ENCODE results near the gene CNOT1. TPM values are rescaled to one million over a fixed set of nuclear protein-coding genes. Genes with fewer than 3 reads are reported as not detected.

CNOT1 gene
- total RNA-seq, 1 donor from 2014 or later: 129 TPM

DNA sequence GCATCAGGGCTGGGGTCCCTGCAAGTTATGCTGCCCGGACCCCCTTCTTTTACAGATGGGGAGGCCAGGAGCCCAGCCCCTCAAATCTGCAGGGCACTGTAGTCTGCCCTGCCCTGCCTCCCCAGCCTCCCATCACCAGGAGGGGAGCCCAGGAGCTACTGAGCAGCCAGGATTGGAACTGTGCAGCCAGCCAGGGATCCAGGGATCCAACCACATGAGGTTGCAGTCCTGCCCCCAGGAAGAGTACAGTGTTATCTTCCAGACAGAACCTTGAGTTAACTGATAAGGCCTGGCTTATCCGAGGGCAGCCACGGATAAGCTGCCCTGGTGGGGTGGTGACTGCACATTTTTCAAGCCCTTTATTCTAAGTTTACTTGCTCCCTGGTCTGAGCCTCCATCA, 141.1 kb downstream of the CNOT1 start:
- no peak for DNase-seq (ENCODE audit: low spot score)

DNA sequence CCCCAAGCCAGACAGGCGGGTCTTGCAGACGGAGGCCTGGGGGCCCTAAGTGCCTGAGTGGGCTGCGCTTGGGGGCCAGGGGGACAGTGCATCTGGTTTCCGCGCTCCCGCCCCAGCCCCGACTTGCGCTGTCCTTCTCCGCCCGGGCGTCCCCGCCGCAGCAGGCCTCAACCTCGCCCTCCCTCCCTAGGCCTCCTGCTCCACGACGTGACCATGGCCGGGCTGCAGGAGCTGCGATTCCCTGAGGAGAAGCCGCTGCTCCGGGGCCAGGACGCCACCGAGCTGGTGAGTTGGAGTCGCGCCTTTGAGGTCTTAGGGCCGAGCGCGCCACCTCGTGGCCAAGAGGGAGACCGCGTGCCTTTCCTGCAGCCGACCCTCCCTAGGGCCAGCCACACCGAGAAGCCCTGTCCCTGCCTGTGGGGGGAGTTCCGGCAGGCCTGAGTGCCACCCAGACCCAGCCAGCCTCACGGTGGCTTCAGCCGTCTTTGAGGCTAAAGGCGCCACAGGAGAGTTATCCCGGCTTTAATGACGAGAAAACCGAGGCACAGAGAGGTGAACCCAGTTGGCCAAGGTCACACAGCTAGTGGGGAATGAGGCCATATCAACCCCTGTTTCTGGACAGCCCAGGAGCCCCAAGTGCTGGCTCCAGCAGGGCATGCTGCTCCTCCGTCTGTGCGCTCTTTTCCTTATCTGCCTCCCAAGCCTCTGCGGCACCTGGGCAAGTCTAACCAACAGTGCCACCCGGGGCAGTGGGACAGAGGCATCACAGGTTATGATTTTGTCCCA, 141.9 kb downstream of the CNOT1 start:
- peak; percentile 93 for DNase-seq (ENCODE audit: low spot score)

DNA sequence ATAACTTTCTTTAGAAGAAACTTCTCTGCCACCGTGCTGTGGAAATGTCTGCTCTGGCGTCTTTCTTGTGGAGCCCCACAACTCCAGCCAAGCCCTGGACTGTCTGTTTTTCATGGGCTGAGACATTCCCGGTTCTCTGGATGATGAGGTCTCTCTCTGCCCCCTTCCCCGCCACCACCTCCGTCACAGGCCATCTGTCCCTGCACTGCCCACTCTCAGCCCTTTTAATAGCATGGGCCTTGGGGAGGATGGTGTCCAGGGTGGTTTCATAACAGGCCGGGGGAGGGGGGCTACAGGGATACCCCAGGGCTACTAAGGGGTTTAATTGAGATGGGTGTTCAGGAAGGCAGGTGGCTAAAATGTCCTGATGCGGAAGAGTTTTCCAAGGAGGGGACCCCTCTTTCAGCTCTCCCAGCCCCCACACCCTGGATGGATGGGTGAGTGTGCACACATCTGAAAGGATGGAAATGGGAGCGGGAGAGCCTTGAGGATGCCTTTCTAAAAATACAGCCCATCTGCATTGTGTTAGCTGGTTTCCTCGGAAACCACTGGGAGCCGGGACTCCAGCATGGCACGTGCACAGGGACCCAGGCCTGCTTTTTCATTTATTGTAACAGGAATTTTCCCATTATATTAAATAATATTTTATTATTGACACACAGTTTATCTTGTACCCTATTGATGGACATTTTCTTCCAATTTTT, 144.3 kb downstream of the CNOT1 start:
- no peak for DNase-seq (ENCODE audit: low spot score)

DNA sequence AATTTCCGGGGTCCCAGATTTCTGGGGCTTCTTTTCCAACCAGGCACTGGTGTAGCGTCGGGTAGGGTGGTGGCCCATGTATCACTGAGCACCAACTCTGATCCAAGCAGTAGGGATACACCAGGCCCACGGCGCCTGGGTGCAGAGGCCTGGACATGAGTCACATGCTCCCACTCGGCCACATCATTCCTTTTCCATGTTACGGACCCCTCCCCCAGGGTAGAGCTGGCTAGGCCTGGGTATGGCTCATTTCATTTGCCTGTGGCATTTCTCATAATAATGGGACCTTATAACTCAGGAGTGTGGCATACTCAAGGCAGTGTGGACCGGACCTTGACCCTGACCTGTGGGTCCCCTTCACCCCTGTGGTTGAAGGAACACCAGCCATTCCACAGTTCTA, 147.7 kb downstream of the CNOT1 start:
- DNase-seq (ENCODE audit: low spot score): no peak

DNA sequence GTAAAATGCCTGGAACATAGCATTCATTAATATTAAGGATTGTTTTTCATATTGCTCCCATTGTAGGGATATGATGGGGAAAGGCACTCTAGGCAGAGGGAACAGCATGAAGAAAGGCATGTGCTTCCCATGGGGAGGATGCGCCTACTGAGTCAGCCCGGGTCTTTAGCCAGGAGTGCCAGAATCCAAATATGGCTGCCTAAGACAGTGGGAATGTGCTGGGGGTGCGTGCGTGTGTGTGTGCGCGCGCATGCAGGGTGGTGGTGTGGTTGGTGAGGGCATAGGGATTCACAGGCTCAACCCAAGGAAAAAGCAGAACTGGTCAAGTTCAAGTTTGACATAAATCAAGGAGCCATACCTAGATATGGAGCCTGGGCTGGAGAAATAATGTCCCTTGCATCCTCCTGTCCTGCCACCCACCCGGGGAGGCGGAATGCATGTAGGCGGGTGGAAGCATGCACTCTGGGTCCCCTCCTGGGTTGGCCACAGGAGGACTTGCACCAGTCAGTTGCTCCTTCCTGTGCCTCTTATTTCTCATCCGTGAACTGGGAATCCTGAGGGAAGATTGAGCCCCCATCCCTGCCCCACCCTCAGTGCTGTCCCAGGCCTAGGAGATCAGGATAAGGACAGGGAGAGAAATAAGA, 148.3 kb downstream of the CNOT1 start:
- no peak for DNase-seq (ENCODE audit: low spot score)

DNA sequence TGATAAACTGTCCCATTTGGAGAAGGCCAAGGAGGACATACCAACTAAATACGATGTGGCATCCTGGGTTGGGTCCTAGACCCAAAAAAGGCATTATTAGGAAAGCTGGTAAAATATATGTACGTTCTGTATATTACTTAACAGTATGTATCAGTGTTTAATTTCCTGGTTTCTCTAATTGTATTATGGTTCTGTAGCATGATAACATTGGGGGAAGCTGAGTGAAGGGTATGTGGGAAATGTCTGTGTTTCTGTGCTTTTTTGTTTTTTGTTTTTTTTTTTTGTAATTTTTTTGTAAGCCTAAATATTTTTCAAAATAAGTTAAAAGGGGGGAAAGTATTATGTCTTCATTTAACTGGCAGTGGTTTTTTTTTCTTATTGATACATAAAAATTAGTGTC, 151.2 kb downstream of the CNOT1 start:
- DNase-seq (ENCODE audit: low spot score): no peak

DNA sequence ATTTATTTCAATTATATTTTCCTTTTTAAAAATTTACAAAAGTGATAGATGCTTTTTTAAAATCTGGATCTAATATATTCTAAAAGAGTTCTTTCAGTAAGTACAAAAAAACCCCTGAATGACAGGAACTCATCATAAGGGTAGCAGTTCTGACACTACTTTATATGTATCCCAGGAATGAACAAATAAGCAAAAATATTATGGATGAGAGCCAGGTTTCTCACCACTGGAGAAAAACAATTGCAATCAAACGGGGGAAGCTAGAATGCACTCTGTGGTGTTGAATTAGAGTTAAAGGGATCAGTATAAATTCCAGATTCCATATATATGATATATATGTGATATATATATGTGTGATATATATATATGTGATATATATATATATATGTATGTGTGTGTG, 152.8 kb downstream of the CNOT1 start:
- no peak for DNase-seq (ENCODE audit: low spot score)

DNA sequence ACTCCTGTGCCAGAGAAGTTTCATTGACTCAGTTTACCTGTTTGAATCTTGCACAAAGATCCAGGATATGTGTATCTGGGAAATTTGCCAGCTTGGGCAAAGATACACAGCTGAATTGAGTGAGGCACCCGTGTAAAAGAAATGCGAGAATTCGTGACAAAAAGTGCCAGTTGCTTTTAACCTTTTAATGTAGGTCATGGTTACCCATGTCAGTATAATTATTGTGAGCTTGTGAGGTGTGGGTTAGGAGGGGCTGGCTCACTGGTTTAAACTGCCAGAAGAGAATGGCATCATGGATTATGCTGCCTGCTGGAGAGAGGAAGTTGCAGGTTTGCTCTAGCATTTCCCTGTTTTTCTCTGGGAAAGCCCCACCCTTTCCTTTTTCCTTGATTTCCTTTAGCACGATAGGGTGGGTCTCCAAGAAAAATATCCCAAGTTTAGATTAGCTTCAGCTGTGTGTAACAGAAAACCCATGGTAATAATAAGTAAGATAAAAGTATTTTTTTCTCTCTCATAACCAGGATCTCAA, 154.5 kb downstream of the CNOT1 start:
- no peak for DNase-seq (ENCODE audit: low spot score)

DNA sequence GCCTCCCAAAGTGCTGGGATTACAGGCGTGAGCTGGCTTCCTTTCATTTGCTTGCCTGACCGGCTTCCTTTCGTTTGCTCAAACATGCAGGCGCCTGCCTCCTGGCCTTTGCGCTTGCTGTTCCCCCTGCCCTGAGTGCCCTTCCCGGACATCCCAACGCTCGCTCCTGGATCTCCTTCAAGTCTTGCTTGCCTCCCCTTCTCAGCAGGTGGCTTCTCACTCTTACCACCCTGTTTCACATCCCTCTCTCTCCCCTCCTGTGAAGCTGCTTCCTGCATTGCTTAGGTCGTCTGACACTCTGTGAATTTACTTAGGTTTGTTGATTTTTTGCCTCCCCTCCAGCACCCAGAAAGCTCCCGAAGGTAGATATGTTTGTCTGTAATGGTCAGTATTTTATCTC, 155.3 kb downstream of the CNOT1 start:
- DNase-seq (ENCODE audit: low spot score): no peak

DNA sequence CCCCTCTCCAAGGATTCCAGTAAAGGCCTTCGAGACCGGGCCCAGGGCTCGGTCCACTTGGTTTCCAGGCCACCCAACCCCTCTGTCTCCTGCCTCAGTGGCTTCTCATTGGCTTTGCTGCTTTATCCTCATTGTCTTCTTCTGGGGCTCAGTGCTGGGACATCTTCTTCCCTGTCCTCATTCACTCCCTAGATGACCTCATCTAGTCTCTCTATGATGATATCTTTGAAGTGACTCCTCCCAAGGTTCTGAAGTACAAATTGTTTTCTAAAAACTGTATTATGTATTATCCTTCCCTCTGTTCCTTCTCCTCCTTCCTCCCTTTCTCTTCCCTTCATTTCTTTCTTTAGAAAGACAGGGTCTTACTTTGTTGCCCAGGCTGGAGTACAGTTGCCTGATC, 156.8 kb downstream of the CNOT1 start:
- no peak for DNase-seq (ENCODE audit: low spot score)

DNA sequence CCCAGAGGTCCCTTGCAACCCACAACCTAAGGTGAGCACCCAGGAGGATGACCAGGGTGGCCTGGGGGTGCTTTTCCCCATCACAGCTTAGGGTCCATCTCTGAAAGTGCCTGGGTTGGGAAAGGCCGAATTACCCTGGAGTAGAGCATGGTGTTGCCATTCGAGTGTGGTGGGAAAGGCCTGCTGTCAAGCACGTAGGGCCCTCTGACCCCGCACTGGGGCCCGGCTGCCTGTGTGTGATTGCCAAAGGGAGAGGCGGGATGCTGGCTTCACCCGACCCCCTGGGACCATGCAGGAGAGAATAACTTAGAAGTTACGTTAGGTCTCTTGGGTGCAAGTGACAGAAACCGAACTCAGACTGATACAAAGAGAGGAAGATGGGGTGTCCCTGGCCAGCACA, 157.4 kb downstream of the CNOT1 start:
- DNase-seq (ENCODE audit: low spot score): no peak

DNA sequence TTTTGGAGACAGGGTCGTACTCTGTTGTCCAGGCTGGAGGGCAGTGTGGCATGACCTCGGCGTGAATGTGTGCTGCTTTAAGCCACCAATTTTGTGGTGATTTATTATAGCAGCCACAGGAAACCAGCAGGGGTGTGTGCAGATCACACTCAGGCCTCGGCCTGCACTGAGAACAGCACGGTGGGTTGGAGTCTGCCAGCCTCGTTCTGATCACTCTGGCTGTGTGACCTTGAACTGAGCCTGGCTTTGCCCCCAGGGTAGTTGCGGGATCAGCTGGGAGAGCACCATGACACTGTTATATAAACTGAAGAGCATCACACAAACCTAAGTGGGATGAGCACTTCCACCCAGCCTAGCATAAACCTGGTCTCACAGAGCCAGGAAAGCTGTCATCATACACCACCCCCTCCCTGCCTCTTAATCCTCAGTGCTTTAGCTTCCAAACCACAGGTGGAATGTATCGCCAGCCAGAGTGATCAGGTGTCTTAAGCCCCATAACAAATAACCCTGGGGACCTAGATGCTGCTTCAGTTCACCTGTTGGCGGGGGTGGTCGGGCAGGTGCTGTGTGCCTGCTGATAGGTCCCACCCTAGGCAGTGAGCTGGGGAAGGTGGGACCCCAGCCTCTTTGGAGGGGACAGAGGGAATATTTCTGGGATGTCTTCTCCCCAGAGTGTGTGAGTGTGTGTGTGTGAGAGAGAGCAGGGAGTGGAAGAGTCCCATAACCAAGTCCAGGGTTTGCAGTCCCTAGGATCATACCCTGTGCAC, 158.2 kb downstream of the CNOT1 start:
- DNase-seq (ENCODE audit: low spot score): no peak

Other genes starting within 250 kb of the CNOT1 start
- gene GINS3, start 237.4 kb downstream of the CNOT1 start, total RNA-seq: 1.8 TPM
- 2.8 TPM for gene NDRG4, start 129.7 kb downstream of the CNOT1 start, total RNA-seq
- 12.3 TPM for gene SETD6, start 114.3 kb downstream of the CNOT1 start, total RNA-seq
- 21.6 TPM for gene SLC38A7, start 54.9 kb upstream of the CNOT1 start, total RNA-seq
- 22.9 TPM for gene GOT2, start 104.5 kb upstream of the CNOT1 start, total RNA-seq

Data from mesenteric fat pad (tissue), 1 donor.